ENCODE measurements around the gene GLT8D1.

GRCh38 chr3:52743152-52743551 lies 37.6 kb upstream of the GLT8D1 start:
- TF ChIP-seq, protein P1, sequence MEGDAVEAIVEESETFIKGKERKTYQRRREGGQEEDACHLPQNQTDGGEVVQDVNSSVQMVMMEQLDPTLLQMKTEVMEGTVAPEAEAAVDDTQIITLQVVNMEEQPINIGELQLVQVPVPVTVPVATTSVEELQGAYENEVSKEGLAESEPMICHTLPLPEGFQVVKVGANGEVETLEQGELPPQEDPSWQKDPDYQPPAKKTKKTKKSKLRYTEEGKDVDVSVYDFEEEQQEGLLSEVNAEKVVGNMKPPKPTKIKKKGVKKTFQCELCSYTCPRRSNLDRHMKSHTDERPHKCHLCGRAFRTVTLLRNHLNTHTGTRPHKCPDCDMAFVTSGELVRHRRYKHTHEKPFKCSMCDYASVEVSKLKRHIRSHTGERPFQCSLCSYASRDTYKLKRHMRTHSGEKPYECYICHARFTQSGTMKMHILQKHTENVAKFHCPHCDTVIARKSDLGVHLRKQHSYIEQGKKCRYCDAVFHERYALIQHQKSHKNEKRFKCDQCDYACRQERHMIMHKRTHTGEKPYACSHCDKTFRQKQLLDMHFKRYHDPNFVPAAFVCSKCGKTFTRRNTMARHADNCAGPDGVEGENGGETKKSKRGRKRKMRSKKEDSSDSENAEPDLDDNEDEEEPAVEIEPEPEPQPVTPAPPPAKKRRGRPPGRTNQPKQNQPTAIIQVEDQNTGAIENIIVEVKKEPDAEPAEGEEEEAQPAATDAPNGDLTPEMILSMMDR (IDR thresholded peaks at IDR 0.05), result no peak
- no peak for TF ChIP-seq POLR2A (IDR thresholded peaks at IDR 0.05)

Measured in right lobe of liver (tissue), 4 donors.